HT-29 (cell line): ENCODE data around the gene FOSB. TPM values are rescaled to one million over a fixed set of nuclear protein-coding genes. Genes with fewer than 3 reads are reported as not detected.

Experiments
- DNase-seq: peaks from one replicate; pipeline ENCODE4 v3.0.0-alpha.2; 2015; ENCODE audit warnings: low spot score
- total RNA-seq: library from RNA; depleted of rRNA; stranded (reverse); fragments of >200 nt; shearing (Covaris generic); gene quantifications from 2 replicates; pipeline ENCODE4 v1.2.3, GENCODE V29; 2014

The FOSB gene
- total RNA-seq, 1 experiment from 2014 or later = 253 TPM

DNA sequence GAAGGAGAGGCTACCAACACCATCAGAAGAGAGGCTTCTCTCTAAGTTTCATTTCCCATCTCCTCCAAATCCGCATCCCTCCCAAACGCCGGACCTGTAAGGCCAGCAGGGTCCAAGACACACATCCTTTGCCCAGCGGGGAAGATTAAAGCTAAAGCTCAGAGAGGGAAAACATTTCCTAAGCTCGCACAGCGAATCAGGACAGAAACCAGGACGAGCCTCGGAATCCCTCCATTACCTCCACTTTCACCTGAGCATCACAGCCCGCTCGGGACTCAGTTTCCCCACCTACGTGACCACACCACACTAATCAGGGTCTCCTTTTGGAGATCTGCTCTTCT is 711 bp upstream of the FOSB start:
- peak; percentile 70 for DNase-seq

GRCh38 chr19:45468159-45468651 is 409 bp downstream of the FOSB start:
- no peak for DNase-seq

DNA sequence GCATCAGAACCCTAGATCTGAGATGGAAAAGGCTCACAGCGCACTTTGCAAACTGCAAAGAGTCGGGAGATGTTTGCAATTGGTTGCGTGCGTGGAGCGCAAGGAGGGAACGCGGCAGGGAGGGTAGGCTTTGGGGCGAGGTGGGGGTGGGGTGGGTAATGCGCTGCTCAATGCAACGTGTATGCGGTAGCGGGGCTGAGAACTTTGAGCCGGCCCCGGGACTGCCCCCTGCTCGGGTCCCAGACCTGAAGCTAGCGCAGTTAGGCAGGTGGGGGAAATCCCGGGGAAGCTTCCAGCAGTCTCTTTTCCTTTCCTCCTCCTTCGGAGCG is 971 bp downstream of the FOSB start:
- no peak for DNase-seq

DNA sequence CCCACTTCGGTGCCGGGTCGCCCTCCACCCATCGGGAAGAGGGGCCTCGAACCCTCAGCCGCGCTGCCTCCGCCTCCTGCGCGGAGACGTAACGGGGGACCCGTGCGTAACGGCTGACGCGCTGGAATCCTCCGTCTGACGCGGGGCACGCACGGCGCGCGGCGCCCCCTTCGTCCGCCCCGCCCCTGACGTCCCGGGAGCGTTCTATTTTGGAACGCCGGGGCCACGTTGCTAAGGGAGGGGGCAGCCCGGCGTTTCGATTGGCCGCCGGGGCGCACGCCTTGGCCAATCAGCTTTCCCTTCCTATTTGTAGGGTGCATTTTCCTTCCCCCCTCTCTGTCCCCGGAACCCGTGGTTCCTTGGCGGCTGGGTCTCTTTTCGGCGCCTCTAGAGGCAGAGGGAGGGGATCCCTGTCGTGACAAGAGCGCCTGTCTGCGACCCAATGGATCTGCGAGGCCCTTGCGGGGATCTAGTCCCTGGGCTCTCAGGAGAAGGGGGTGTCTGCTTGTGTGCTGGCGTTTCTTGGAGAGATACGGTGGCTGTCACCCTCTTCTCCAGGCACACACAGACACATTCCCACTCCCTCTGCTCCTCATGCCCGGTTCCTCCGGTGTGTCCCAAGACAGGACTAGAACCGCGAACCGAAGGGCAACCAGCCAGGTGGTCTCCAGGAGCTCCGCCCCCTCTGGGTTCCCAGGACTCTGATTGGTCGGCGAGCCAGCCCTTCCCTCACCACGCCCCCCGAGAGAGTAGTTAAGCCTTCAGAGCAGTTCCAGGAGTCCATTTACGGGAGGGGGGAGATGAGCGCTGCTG is 1.5 kb downstream of the FOSB start:
- DNase-seq = peak; percentile 96

DNA sequence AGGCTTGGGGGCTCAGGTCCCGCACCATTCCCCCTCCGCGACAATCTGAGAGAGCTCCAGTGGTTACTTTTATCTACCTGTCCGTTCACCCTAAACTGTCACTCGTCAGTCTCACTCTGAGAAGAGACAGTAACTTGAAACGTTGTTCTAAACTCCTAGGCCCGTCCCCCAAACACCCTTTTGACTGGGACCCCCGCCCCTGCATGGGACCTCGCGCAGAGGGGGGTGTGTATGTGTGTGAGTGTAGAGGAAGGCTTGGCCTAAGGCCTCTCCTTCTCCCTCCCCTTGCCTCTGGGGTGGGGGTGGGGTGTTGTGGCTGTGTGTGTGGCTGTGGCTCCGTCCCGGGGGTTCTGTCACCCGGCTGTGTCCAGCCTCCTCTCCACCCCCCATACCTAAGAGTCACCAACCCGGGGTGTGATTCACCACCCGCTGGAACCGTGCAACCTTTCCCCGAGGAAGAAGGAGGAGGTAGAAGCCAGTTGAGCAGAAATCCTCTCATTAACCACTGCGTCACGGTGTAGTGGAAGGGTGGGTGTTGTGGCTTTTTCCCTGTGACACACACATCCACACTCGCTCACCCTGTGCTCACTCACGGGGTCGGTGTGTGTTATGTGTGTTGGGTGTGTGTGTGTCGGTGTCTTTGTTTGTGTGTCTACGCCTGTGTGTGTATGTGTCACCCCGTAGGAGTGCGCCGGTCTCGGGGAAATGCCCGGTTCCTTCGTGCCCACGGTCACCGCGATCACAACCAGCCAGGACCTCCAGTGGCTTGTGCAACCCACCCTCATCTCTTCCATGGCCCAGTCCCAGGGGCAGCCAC is 2.4 kb downstream of the FOSB start:
- DNase-seq = peak; percentile 84

DNA sequence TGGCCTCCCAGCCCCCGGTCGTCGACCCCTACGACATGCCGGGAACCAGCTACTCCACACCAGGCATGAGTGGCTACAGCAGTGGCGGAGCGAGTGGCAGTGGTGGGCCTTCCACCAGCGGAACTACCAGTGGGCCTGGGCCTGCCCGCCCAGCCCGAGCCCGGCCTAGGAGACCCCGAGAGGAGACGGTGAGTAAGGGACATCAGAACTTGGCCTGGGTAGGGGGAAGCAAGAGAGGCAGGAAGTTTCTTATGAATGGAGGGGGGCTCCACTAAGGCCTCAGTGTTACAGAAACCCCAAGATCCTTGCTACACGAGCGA is 2.9 kb downstream of the FOSB start:
- no peak for DNase-seq

GRCh38 chr19:45471111-45471930 is 3.5 kb downstream of the FOSB start:
- peak; percentile 65 for DNase-seq

- DNase-seq = peak; percentile 66
These were observed 4.3 kb downstream of the FOSB start for GRCh38 chr19:45471931-45472562.

DNA sequence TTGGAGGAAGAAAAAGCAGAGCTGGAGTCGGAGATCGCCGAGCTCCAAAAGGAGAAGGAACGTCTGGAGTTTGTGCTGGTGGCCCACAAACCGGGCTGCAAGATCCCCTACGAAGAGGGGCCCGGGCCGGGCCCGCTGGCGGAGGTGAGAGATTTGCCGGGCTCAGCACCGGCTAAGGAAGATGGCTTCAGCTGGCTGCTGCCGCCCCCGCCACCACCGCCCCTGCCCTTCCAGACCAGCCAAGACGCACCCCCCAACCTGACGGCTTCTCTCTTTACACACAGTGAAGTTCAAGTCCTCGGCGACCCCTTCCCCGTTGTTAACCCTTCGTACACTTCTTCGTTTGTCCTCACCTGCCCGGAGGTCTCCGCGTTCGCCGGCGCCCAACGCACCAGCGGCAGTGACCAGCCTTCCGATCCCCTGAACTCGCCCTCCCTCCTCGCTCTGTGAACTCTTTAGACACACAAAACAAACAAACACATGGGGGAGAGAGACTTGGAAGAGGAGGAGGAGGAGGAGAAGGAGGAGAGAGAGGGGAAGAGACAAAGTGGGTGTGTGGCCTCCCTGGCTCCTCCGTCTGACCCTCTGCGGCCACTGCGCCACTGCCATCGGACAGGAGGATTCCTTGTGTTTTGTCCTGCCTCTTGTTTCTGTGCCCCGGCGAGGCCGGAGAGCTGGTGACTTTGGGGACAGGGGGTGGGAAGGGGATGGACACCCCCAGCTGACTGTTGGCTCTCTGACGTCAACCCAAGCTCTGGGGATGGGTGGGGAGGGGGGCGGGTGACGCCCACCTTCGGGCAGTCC is 5.0 kb downstream of the FOSB start:
- DNase-seq = peak; percentile 67

GRCh38 chr19:45473367-45473681 is 5.5 kb downstream of the FOSB start:
- DNase-seq = no peak

GRCh38 chr19:45473682-45474605 is 6.1 kb downstream of the FOSB start:
- DNase-seq = peak; percentile 74

GRCh38 chr19:45474606-45475521 is 7.1 kb downstream of the FOSB start:
- peak; percentile 85 for DNase-seq

GRCh38 chr19:45475537-45476291 is 7.9 kb downstream of the FOSB start:
- peak; percentile 90 for DNase-seq

DNA sequence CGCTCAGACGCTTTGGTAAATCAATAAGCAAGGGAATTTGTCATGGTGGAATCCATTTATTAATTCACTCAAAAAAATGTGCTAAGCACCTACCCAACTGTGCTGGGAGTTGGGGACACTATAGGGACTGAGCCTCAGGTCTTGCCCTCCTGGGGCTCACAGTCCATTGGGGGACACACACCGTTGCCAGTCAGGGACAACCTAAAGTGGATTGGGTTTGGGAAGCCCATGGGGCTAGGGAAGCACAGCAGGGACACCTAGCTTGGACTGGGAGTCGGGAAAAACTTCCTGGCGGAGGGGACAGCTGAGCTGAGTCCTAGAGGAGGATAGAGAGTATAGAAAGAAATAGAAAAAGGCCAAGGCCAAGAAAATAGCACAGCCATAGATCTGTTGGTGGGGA is 8.5 kb downstream of the FOSB start:
- no peak for DNase-seq

DNA sequence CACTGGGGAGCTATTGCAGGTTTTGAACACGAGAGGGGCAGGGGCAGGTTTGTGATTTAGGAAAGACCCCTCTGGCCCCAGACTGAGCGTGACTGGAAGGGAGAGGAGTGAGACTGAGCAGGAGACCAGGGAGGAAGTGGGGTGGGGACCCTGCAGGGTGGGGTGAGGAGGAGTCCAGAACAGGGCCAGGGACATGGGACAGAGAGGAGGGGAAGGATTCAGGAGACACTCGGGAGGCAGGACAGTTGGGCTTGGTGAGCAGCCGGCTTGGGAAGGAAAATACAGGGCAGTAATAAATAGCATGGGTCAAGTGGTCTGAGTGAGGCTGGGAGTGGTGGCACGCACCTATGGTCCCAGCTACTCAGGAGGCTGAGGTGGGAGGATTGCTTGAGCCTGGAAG is 9.4 kb downstream of the FOSB start:
- peak; percentile 66 for DNase-seq

DNA sequence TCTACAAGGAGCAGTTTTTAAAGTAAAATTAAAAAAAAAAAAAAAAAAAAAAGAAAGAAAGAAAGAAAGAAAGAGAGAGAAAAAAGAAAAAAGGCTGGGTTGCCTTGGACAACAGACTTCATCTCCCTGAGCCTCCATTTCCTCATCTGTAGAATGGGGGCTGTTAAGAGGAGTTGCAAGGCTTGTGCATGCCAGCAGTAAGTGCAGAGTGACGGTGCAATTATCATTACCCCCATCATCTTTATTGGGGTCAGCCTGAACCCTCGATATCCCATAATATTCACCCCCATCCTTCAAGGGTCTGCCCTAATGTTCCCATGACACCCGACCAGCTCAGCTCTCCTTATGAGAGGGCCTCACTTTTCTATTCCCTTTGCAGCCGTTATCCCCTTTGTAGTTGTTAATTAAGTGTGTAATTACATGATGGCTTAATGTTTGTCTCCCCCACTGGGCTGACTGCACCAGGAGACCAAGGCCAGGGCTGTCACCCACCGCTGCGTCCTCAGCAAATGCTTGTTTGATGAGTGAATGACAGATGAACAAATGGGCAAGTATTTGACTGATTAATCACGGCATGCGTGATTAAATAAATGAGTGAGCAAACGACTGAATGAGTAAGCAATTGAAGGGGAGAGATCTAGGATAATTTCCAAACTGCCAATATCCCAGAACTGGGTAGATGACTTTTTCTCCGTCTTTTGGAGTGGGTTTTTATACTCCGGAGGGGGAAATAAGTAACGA is 10.1 kb downstream of the FOSB start:
- no peak for DNase-seq
